Loucy (cell line): Measurements from ENCODE around the gene FARS2.

Experiments
- H2AFZ ChIP-seq: fragments of 200-600 bp; sonication (generic); 2 replicates; pipeline ENCODE4 v1.6.0; 2016; ENCODE audit warnings: antibody characterized with exemption, mild to moderate bottlenecking, low read length, moderate library complexity
- H3F3A ChIP-seq: fragments of 200-600 bp; 2 replicates; pipeline ENCODE4 v1.6.0; 2016; ENCODE audit warnings: antibody characterized with exemption, low read depth, mild to moderate bottlenecking
- H3K27me3 ChIP-seq: fragments of 200-600 bp; sonication (generic); 2 replicates; pipeline ENCODE4 v1.6.1; 2014; ENCODE audit warnings: low read length, mild to moderate bottlenecking; ENCODE audit not compliant: insufficient read depth, poor library complexity, severe bottlenecking
- H3K36me3 ChIP-seq: fragments of 200-600 bp; sonication (generic); 2 replicates; pipeline ENCODE4 v1.6.1; 2016; ENCODE audit warnings: low read length; ENCODE audit not compliant: insufficient read depth
- H3K4me1 ChIP-seq: fragments of 200-600 bp; sonication (generic); 2 replicates; pipeline ENCODE4 v1.5.1; 2014; ENCODE audit warnings: low read length, mild to moderate bottlenecking; ENCODE audit not compliant: insufficient read depth, poor library complexity, severe bottlenecking
- H3K4me2 ChIP-seq: fragments of 200-600 bp; sonication (generic); 2 replicates; pipeline ENCODE4 v1.6.0; 2014; ENCODE audit warnings: antibody characterized with exemption, low read length, low read depth, mild to moderate bottlenecking; ENCODE audit not compliant: poor library complexity, severe bottlenecking
- H3K4me3 ChIP-seq: fragments of 200-600 bp; sonication (generic); 2 replicates; pipeline ENCODE4 v1.5.1; 2014; ENCODE audit warnings: low read length, mild to moderate bottlenecking, mixed read lengths; ENCODE audit not compliant: poor library complexity, severe bottlenecking
- H3K79me2 ChIP-seq: fragments of 200-600 bp; sonication (generic); 2 replicates; pipeline ENCODE4 v1.6.1; 2014; ENCODE audit warnings: low read length; ENCODE audit not compliant: insufficient read depth
- H3K9ac ChIP-seq: fragments of 200-600 bp; sonication (generic); 2 replicates; pipeline ENCODE4 v1.6.0; 2014; ENCODE audit warnings: mild to moderate bottlenecking, low read depth, low read length, moderate library complexity; ENCODE audit not compliant: poor library complexity, severe bottlenecking
- H3K9me2 ChIP-seq: fragments of 200-600 bp; sonication (generic); replicated peaks from 2 replicates; pipeline ENCODE4 v1.6.1; 2016; ENCODE audit warnings: low read depth, low read length, mixed read lengths
- H3K9me3 ChIP-seq: fragments of 200-600 bp; sonication (generic); 2 replicates; pipeline ENCODE4 v1.6.1; 2014; ENCODE audit warnings: mild to moderate bottlenecking, antibody characterized with exemption, low read length, low read depth; ENCODE audit not compliant: insufficient read depth
- H4K20me1 ChIP-seq: fragments of 200-600 bp; sonication (generic); 2 replicates; pipeline ENCODE4 v1.6.0; 2014; ENCODE audit warnings: antibody characterized with exemption, low read length, mild to moderate bottlenecking; ENCODE audit not compliant: insufficient read depth, poor library complexity, severe bottlenecking
- CTCF ChIP-seq: fragments of 200-600 bp; sonication (generic); conservative IDR thresholded peaks from 2 replicates; pipeline ENCODE4 v1.5.1; 2014; ENCODE audit warnings: mild to moderate bottlenecking, antibody characterized with exemption, low read length
- EZH2phosphoT487 ChIP-seq: fragments of 200-600 bp; IDR thresholded peaks from 2 replicates; pipeline ENCODE4 v1.6.1; 2018; ENCODE audit warnings: antibody characterized with exemption, mild to moderate bottlenecking, moderate library complexity, borderline replicate concordance

The FARS2 gene

DNA sequence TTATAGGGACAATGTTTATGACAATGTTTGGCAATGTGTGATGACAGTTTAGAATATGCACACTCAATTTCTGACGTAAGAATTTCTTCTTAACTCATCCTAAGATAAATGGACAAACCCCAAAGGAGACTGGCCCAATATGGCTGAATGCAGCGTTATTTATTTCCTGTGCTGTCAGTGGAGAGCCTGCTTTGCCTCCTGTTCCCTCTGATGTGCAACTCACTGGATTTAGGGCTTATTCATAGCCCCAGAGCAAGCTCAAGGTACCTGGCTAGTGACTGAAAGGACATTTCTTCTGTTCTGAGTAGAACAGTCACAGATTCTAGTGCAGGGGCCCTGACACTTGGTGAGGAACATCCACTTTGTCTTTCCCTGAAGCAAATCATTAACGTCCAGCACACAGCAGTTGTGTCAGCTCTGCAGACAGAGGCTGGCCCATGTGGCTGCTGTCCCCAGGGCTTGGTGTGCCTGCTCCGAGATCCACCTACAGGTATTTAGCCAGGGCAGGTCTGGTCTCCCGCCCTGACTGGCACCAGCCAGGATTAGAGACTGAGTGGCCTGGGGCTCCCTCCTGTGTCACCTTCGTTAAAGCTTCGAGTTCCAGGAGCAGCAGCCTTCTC, 64.8 kb downstream of the FARS2 start:
- H3K36me3 ChIP-seq, result no peaks in the 10 kb centered on the region
- H3K4me3 ChIP-seq, result no peak overlapping the region
- H3K27me3 ChIP-seq, result no peaks in the 10 kb centered on the region
- H4K20me1 ChIP-seq, result no peaks in the 10 kb centered on the region
- no peak for TF ChIP-seq EZH2phosphoT487
- TF ChIP-seq CTCF, result no peak
- H2AFZ ChIP-seq, result no peak overlapping the region
- no peaks in the 10 kb centered on the region for H3K9me3 ChIP-seq
- H3K9ac ChIP-seq, result no peak overlapping the region
- H3K9me2 ChIP-seq, result no peaks in the 10 kb centered on the region
- H3F3A ChIP-seq, result no peaks in the 10 kb centered on the region
- H3K4me1 ChIP-seq, result no peaks in the 10 kb centered on the region
- no peaks in the 10 kb centered on the region for H3K79me2 ChIP-seq
- no peak overlapping the region for H3K4me2 ChIP-seq

DNA sequence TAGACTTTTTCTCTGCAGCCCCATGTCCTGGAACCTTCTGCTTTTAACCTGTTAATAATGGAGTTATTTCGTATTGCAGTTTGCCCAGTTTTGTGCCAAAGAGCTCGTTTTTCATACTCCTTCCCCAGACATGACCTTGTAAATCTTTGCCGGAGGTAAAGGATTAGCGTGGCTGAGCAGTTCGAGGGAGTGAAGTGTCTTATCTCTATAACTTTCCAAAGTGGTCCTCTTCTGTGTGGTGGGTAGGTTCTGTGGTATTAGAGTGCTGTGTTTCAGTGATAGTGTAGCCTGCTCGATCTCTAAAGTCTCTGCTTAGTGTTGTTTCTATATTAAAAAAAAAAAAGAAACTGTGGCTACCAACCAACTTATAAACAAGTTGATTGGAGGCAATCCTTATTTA, 67.5 kb downstream of the FARS2 start:
- no peaks in the 10 kb centered on the region for H3K9me3 ChIP-seq
- no peaks in the 10 kb centered on the region for H3K79me2 ChIP-seq
- no peaks in the 10 kb centered on the region for H3K36me3 ChIP-seq
- H3F3A ChIP-seq, result no peaks in the 10 kb centered on the region
- H3K9me2 ChIP-seq, result no peaks in the 10 kb centered on the region
- no peaks in the 10 kb centered on the region for H3K27me3 ChIP-seq
- no peak overlapping the region for H2AFZ ChIP-seq
- H3K4me3 ChIP-seq, result no peak overlapping the region
- no peak for TF ChIP-seq CTCF
- no peak for TF ChIP-seq EZH2phosphoT487
- H3K4me1 ChIP-seq, result no peaks in the 10 kb centered on the region
- no peak overlapping the region for H3K9ac ChIP-seq
- H3K4me2 ChIP-seq, result no peak overlapping the region
- no peaks in the 10 kb centered on the region for H4K20me1 ChIP-seq

- Histone ChIP-seq H3K79me2 (peaks cover 4% of the 10 kb centered on the region; the same call in 1 of the 2 replicates), H2AFZ (no peak overlapping the region), H3K4me2 (no peak overlapping the region), H3F3A (no peaks in the 10 kb centered on the region), H3K9me2 (no peaks in the 10 kb centered on the region), H3K27me3 (no peaks in the 10 kb centered on the region), H4K20me1 (no peaks in the 10 kb centered on the region), H3K9ac (no peak overlapping the region), H3K36me3 (no peaks in the 10 kb centered on the region), H3K4me3 (no peak overlapping the region), H3K9me3 (no peaks in the 10 kb centered on the region), H3K4me1 (no peaks in the 10 kb centered on the region)
- no peak for TF ChIP-seq CTCF
- TF ChIP-seq EZH2phosphoT487, result no peak
Observed at GRCh38 chr6:5331845-5332442, 70.6 kb downstream of the FARS2 start.
